HG03025 (cell line): ENCODE results near the gene TIAM1.
A peak's percentile ranks its signal among the peaks of the same experiment; 100 is the strongest.

Experiments
- ATAC-seq: cut with Tn5 transposase; IDR thresholded peaks from one replicate; pipeline ENCODE4 v1.9.1; 2021; ENCODE audit warnings: mild to moderate bottlenecking, moderate library complexity; ENCODE audit not compliant: unreplicated experiment, low FRiP score

TIAM1 gene

GRCh38 chr21:31334648-31335121 is 9.4 kb downstream of the TIAM1 start:
- no peak for ATAC-seq

GRCh38 chr21:31332525-31332924 is 11.5 kb downstream of the TIAM1 start:
- no peak for ATAC-seq

- no peak for ATAC-seq
These were observed 12.8 kb downstream of the TIAM1 start for GRCh38 chr21:31331231-31331630.

- no peak for ATAC-seq
These were observed 13.9 kb downstream of the TIAM1 start for GRCh38 chr21:31330144-31330483.

DNA sequence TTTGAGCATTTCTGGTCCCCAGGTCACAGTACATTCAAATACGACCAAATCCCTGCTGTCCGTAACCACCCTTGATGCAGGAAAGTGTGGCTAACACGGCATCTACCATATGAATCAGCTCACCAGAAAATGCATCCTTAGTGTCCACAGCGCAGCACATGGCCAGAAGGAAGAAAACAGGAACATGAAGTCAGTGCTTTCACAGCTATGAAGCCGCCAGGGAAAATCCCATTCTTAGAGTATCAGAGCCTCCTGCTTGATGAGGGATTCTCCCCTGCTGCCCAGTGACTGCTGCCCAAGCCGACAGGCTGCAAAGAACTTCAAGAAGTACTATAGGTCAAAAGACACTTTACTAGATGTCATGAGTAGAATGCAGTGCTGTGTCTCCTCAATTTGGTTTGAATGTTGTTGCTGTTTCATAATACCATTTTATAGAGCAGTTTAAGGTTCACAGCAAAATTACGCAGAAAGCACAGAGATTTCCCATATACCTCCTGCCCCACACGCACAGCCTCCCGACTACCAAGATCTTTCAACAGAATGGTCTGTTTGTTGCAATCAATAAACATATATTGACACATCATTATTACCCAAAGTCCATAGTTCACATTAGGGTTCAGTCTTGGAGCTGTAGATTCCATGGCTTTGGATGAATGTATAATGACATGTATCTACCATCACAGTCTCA is 14.5 kb downstream of the TIAM1 start:
- no peak for ATAC-seq

DNA sequence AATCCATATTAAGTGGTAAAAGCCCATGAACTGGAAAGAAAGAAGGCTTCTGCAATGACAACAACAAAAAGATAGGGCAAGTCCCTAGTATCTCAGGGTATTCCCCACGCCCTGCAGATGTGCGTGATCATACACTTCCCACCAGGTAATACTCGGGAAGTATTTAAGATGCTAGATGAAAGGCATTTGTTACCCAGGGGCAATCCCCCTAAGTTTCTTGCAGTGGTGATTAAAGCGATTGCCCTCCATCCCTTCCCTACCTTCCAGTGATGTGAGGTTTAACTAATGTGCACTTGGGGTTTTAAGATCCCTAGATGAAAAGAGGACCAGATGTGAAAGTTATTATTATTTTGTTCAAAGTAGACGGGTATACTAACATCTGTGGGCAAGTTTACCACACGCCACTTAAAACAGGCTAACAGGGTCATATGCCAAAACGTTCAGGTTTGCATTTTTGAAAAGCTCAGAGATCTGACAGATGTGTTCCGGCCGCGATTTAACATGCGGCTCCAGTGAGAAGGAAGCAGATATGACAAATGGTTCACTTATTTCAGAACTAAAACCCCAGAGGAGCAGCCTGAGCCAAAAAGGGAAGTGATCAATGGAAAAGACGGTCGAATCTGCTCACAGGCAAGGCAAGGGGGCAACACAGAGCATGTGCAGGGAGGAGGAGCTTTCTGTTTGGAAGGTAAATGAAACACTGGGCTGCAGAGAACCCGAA is 17.4 kb downstream of the TIAM1 start:
- peak; percentile 76 for ATAC-seq

- no peak for ATAC-seq
These were observed 25.1 kb downstream of the TIAM1 start for GRCh38 chr21:31318971-31319370.

DNA sequence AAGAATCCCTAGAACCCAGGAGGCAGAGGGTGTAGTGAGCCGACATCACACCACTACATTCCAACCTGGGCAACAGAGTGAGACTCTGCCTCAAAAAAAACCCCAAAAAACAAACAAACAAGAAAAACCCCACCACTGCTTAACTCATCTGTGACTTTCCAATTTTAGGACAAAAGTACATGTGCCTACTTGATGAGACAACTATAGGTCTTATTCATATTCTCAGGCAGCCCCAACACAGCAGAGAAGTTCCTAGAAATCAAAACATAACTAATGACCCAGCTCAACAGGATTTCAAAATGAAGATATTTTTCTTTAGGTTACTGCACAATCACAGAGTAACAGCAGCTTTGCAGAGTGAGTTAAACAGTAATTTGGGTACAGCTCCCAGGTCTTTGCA is 26.4 kb downstream of the TIAM1 start:
- no peak for ATAC-seq

DNA sequence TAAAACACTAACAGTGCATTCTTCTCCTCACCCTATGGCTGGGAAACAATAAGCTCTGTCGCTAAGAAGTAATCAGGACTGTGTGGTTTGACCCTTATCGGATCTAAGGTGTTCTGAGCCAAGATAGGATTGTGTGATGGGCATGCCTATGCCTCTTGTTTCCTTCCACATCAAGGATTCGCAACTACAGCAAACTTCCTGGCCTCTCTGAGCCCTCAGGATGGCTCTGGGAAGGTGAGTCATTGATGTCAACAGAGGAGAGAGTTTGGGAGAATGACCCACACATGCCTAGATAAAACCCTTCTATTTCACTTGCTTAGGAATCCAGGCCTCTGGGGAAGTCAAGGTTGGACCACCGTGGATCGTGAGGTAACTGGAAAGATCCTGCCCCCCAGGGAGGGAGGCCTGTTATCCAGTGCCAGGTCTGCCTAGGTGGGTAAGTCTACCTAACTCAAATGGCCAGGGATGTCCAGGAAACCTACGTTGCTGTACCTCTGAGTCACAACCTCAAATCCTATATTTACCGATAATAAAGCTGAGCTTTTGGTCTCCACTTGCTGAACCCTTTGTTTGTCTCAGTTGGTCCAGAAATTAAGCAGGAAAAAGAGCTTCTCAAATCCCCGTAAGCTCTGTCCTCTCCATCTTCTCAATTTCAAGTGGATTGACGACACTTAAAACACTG is 27.4 kb downstream of the TIAM1 start:
- ATAC-seq: no peak

DNA sequence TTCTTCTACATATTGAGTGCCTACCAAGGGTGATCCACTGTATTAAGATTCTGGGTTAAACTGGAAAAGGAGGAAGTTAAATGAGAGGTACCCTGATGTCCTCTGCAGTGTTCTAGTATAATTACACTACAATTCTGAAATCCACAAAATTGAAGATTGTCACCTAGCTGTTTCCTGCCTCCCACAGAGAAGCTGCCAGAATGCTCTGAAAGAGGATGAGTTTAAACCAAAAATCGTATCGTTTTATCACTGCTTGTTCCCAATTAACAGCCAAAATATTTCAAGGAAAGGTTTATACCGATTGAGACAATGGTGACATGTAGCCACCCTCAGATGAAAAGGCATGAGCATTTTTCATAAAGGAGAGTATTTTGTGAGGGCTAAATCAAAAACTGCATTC is 28.0 kb downstream of the TIAM1 start:
- no peak for ATAC-seq

GRCh38 chr21:31310750-31311149 is 33.3 kb downstream of the TIAM1 start:
- ATAC-seq: no peak

GRCh38 chr21:31308584-31308983 is 35.5 kb downstream of the TIAM1 start:
- no peak for ATAC-seq

DNA sequence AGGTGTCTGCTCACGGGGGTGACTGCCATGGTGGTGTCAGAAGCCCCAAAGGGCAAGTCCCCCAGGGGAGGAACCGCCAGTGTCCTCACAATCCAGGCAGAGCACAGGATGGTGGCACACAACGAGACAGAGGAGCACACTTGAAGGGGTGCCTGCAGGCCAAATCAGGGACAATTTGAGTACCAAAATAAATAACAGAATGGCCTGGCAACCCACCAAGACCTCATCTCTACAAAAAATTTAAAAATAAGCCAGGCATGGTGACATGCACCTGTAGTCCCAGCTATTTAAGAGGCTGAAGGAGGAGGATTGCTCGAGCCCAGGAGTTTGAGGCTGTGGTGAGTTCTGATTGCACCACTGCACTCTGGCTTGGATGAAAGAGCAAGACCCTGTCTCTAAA is 38.2 kb downstream of the TIAM1 start:
- no peak for ATAC-seq

DNA sequence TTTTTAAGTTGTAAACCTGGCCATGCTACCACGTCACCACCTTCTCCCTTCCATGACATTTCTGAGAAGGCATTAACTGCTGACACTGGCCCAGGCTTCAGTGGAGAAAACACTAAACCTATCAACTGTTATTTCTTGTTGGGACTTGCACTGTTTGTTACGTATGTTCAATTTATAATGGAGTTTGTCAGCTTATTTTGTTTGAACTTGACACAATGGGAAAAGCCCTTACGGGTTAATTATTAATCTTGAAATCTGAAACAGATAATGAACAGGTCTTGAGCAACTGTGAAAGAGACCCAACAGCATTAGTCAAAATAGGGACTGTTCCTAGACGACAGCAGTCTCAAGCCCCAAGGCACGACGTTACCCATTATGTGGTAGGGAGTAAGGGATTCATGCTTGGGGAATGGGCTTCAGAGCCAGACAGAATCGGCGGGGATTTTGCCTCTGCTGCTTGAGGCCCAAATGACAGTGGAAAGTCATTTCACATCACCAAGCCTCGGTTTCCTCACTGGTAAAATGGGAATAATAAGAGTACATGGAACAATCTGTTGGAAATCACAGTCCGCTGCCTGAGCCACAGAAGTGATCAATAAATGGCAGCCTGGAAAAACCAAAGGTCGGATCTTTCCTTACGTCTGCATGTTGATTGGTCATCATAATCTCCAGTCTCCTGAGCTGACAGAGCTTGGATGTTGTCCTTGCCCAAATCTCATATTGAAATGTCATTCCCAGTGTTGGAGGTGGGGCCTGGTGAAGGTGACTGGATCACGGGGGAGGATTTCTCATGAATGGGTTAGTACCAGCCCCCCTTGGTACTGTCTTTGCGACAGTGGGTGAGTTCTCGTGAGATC is 44.5 kb downstream of the TIAM1 start:
- no peak for ATAC-seq

DNA sequence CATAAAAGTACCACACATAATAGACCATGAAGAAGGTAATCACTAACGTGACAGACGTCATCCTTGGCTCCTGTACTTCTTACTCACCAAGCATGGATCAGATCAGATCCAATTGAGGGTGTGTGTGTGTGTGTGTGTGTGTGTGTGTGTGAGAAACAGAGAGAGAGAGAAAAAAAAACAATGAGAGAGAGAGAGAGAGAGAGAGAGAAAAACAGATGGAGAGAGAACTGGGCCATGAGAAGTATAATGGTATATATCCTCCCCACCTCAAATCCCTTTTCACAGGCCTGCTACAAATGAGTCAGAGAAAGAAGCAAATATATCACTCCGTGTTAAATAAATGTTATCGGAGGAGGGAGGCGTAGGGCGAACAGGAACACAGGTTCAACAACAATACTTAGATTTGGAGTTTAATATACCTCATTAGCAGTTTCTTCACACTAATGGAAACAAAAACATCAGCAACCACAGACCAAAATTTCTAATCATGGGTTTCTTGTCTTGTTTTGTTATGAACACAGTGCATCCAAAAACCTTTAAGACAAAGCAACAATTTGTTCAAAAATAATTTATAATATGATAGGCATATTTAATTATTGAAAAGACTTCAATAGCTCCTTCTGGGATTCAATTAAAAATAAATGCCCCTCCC is 45.3 kb downstream of the TIAM1 start:
- no peak for ATAC-seq

GRCh38 chr21:31297806-31298205 is 46.3 kb downstream of the TIAM1 start:
- ATAC-seq: no peak

GRCh38 chr21:31295676-31296075 is 48.4 kb downstream of the TIAM1 start:
- no peak for ATAC-seq

- ATAC-seq: no peak
These were observed 49.4 kb downstream of the TIAM1 start for GRCh38 chr21:31294691-31295090.

DNA sequence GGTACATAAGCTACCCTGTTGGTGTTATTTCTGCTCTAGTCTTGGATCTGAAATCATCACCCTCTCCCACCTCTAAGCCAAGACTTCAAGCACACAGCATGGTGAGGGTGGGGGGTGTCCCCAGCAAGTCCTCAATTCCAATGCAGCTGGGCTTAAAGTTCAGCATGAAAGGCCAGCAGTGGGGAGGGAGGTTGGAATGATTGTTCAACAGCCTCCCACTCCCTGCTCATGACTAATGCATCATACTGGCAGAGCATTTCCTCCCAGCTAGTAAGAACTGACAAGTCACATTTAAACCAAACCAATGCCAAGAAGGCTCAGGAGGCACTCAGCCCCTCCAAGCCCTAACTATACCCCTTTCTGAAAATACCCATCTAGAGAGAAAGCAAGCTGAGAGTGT is 50.1 kb downstream of the TIAM1 start:
- no peak for ATAC-seq

DNA sequence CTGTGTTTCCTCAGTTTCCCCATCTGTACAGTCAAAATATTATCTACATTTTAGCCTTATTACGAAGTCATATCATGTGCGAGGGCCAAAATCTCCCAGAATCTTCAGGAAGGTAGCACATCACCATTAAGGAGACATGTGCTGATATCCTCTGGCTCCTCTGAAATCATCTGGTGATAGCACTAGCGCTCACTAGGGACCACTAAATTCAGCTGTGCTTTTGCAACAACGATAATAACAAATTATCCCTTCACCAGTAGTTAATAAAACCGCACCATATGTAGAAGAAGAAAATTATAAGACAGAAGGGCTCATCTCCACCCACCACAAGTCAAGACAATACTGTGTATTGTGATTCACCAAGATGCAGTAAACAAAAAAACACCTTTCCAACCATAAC is 53.3 kb downstream of the TIAM1 start:
- no peak for ATAC-seq
